Ovary (tissue), 3 donors: ENCODE data around the gene TMEM131.
"Not testable (repeated sequence)": the region's sequence is repeated elsewhere in the genome, so short reads cannot be mapped to it uniquely, and the experiment has no call there.

ENCODE experiments used
- CTCF ChIP-seq, 3 donors: fragments of 450-650 bp in 2 of 3; fragments of 200-600 bp in 1 of 3; IDR thresholded peaks; one replicate each; pipeline versions ENCODE4 v1.5.1 to v1.8.0; 2016 to 2022; ENCODE audit warnings: antibody characterized with exemption in 3 of 3, mild to moderate bottlenecking in 1 of 3
- POLR2A ChIP-seq: fragments of 450-650 bp; IDR thresholded peaks from one replicate; pipeline ENCODE4 v1.6.1; 2017; ENCODE audit warnings: antibody characterized with exemption, mild to moderate bottlenecking, moderate library complexity
- donor health status: DM: no; HTN: no; CAD: no.

- TF ChIP-seq CTCF (IDR thresholded peaks at IDR 0.05); POLR2A: not testable (repeated sequence)
Measured at GRCh38 chr2:97846716-97847115, 149.0 kb downstream of the TMEM131 start.
